H9 (cell line): Measurements from ENCODE around the gene KCNMA1. TPM values are rescaled to one million over a fixed set of nuclear protein-coding genes. Genes with fewer than 3 reads are reported as not detected.

Source experiments
- DNase-seq: peaks from one replicate; pipeline ENCODE4 v3.0.0-alpha.2; 2017
- H2AFZ ChIP-seq: one replicate; pipeline ENCODE4 v1.6.1; 2013; ENCODE audit warnings: mild to moderate bottlenecking, low read length, control low read depth, moderate library complexity
- H2AK5ac ChIP-seq: 2 replicates; pipeline ENCODE4 v1.6.1; 2013; ENCODE audit warnings: low read length, control low read depth, mixed read lengths; ENCODE audit not compliant: insufficient read length
- H2BK120ac ChIP-seq: one replicate; pipeline ENCODE4 v1.6.1; 2013; ENCODE audit warnings: low read depth, mild to moderate bottlenecking, low read length, control low read depth, inconsistent platforms; ENCODE audit not compliant: poor library complexity, severe bottlenecking
- H2BK12ac ChIP-seq: 2 replicates; pipeline ENCODE4 v1.6.1; 2013; ENCODE audit warnings: low read length, control low read depth, mixed read lengths, low read depth; ENCODE audit not compliant: insufficient read length
- H2BK15ac ChIP-seq: 2 replicates; pipeline ENCODE4 v1.6.1; 2013; ENCODE audit warnings: low read depth, low read length, control low read depth
- H2BK20ac ChIP-seq: one replicate; pipeline ENCODE4 v1.6.1; 2013; ENCODE audit warnings: low read depth, mild to moderate bottlenecking, low read length, control low read depth, inconsistent platforms; ENCODE audit not compliant: poor library complexity, severe bottlenecking
- H2BK5ac ChIP-seq: 2 replicates; pipeline ENCODE4 v1.6.1; 2013; ENCODE audit warnings: low read length, control low read depth, mixed read lengths; ENCODE audit not compliant: insufficient read length
- H3K14ac ChIP-seq: 2 replicates; pipeline ENCODE4 v1.6.1; 2013; ENCODE audit warnings: low read length, control low read depth; ENCODE audit not compliant: insufficient read depth
- H3K18ac ChIP-seq: 2 replicates; pipeline ENCODE4 v1.6.1; 2013; ENCODE audit warnings: low read depth, mild to moderate bottlenecking, mixed read lengths, low read length, control low read depth; ENCODE audit not compliant: insufficient read length
- H3K23ac ChIP-seq: 2 replicates; pipeline ENCODE4 v1.6.1; 2013; ENCODE audit warnings: low read length, control low read depth, mixed read lengths, low read depth; ENCODE audit not compliant: insufficient read length
- H3K23me2 ChIP-seq: 2 replicates; pipeline ENCODE4 v1.6.1; 2013; ENCODE audit warnings: low read depth, mild to moderate bottlenecking, mixed read lengths, low read length, control low read depth; ENCODE audit not compliant: insufficient read length, poor library complexity, severe bottlenecking
- H3K27ac ChIP-seq: 2 replicates; pipeline ENCODE4 v1.5.1; 2013; ENCODE audit warnings: low read length, control low read depth, mixed read lengths, low read depth; ENCODE audit not compliant: insufficient read length
- H3K27me3 ChIP-seq: 2 replicates; pipeline ENCODE4 v1.6.1; 2013; ENCODE audit warnings: low read length, control low read depth, inconsistent platforms; ENCODE audit not compliant: insufficient read depth
- H3K4ac ChIP-seq: 2 replicates; pipeline ENCODE4 v1.6.1; 2013; ENCODE audit warnings: low read depth, mild to moderate bottlenecking, control low read depth, inconsistent platforms, low read length, moderate library complexity
- H3K4me1 ChIP-seq: 2 replicates; pipeline ENCODE4 v1.6.1; 2013; ENCODE audit warnings: low read length, control low read depth, inconsistent platforms; ENCODE audit not compliant: insufficient read depth
- H3K4me2 ChIP-seq: 2 replicates; pipeline ENCODE4 v1.6.1; 2013; ENCODE audit warnings: low read length, control low read depth, mixed read lengths; ENCODE audit not compliant: insufficient read length, insufficient read depth
- H3K56ac ChIP-seq: 2 replicates; pipeline ENCODE4 v1.6.1; 2013; ENCODE audit warnings: low read depth, mild to moderate bottlenecking, mixed read lengths, low read length, control low read depth; ENCODE audit not compliant: insufficient read length
- H3K79me1 ChIP-seq: 2 replicates; pipeline ENCODE4 v1.6.1; 2013; ENCODE audit warnings: low read depth, mild to moderate bottlenecking, moderate library complexity, low read length, control low read depth, inconsistent platforms; ENCODE audit not compliant: insufficient read depth, poor library complexity, severe bottlenecking
- H3K79me2 ChIP-seq: 2 replicates; pipeline ENCODE4 v1.6.1; 2013; ENCODE audit warnings: low read length, control low read depth, inconsistent platforms; ENCODE audit not compliant: insufficient read depth
- H3K9ac ChIP-seq: 2 replicates; pipeline ENCODE4 v1.6.1; 2013; ENCODE audit warnings: low read length, control low read depth, mixed read lengths; ENCODE audit not compliant: insufficient read length; ENCODE audit errors: extremely low read depth
- H3K9me3 ChIP-seq: one replicate; pipeline ENCODE4 v1.6.1; 2013; ENCODE audit warnings: low read depth, low read length, inconsistent platforms; ENCODE audit not compliant: control insufficient read depth
- H3T11ph ChIP-seq: one replicate; pipeline ENCODE4 v1.6.1; 2013; ENCODE audit warnings: mild to moderate bottlenecking, low read length, control low read depth, inconsistent platforms
- H4K20me1 ChIP-seq: one replicate; pipeline ENCODE4 v1.6.1; 2013; ENCODE audit not compliant: control insufficient read depth, insufficient read length, insufficient read depth
- H4K5ac ChIP-seq: 2 replicates; pipeline ENCODE4 v1.6.1; 2013; ENCODE audit warnings: low read depth, mild to moderate bottlenecking, mixed read lengths, low read length, control low read depth; ENCODE audit not compliant: insufficient read length
- H4K8ac ChIP-seq: replicated peaks from 2 replicates; pipeline ENCODE4 v1.6.1; 2013; ENCODE audit warnings: low read length, control low read depth, mixed read lengths, low read depth; ENCODE audit not compliant: insufficient read length
- H4K91ac ChIP-seq: 2 replicates; pipeline ENCODE4 v1.6.1; 2013; ENCODE audit warnings: low read depth, mild to moderate bottlenecking, moderate library complexity, mixed read lengths, low read length, control low read depth; ENCODE audit not compliant: insufficient read length
- H3K27ac Mint-ChIP-seq, 3 experiments: 2 replicates in 2 of 3; 3 replicates in 1 of 3; pipeline ENCODE4 v1.8.0; 2020 to 2021; ENCODE audit warnings: mixed read lengths in 3 of 3, mild to moderate bottlenecking in 1 of 3, moderate library complexity in 1 of 3
- H3K27me3 Mint-ChIP-seq: 2 replicates; pipeline ENCODE4 v1.8.0; 2021; ENCODE audit warnings: low read depth, mild to moderate bottlenecking, moderate library complexity, mixed read lengths
- H3K36me3 Mint-ChIP-seq, 3 experiments: 2 replicates in 2 of 3; 3 replicates in 1 of 3; pipeline ENCODE4 v1.8.0; 2020 to 2021; ENCODE audit warnings: low read depth in 3 of 3, mixed read lengths in 3 of 3; ENCODE audit not compliant: insufficient read depth in 1 of 3
- H3K4me1 Mint-ChIP-seq, 2 experiments: 2 replicates each; pipeline ENCODE4 v1.8.0; 2020; ENCODE audit warnings: mixed read lengths in 2 of 2
- H3K4me3 Mint-ChIP-seq, 2 experiments: 2 replicates in 1 of 2; 3 replicates in 1 of 2; pipeline ENCODE4 v1.8.0; 2020 to 2021; ENCODE audit warnings: mild to moderate bottlenecking in 2 of 2, mixed read lengths in 2 of 2, moderate library complexity in 1 of 2
- H3K9me3 Mint-ChIP-seq, 2 experiments: 2 replicates in 1 of 2; 3 replicates in 1 of 2; pipeline ENCODE4 v1.8.0; 2020; ENCODE audit warnings: mild to moderate bottlenecking in 2 of 2, mixed read lengths in 2 of 2, moderate library complexity in 1 of 2
- WGBS: extraction: QIAGEN DNeasy Blood & Tissue Kit; methylation state at CpG from one replicate; pipeline ENCODE4 v1.1.7; 2013; ENCODE audit warnings: missing lambda C conversion rate, low lambda C conversion rate, mixed read lengths; ENCODE audit not compliant: insufficient read length; ENCODE audit errors: extremely low coverage; 5-methylcytosine and 5-hydroxymethylcytosine counted together
- total RNA-seq: library from RNA; stranded (reverse); gene quantifications from 2 replicates; pipeline ENCODE4 v1.2.1, GENCODE V29; 2021
- TF ChIP-seq, protein P1 (sequence below): fragments of 200-600 bp; sonication (generic); conservative IDR thresholded peaks from 3 replicates; pipeline ENCODE4 v1.8.0; 2021; ENCODE audit warnings: antibody characterized with exemption, mild to moderate bottlenecking

KCNMA1 gene
- total RNA-seq, 1 experiment from 2014 or later = 2.0 TPM

DNA sequence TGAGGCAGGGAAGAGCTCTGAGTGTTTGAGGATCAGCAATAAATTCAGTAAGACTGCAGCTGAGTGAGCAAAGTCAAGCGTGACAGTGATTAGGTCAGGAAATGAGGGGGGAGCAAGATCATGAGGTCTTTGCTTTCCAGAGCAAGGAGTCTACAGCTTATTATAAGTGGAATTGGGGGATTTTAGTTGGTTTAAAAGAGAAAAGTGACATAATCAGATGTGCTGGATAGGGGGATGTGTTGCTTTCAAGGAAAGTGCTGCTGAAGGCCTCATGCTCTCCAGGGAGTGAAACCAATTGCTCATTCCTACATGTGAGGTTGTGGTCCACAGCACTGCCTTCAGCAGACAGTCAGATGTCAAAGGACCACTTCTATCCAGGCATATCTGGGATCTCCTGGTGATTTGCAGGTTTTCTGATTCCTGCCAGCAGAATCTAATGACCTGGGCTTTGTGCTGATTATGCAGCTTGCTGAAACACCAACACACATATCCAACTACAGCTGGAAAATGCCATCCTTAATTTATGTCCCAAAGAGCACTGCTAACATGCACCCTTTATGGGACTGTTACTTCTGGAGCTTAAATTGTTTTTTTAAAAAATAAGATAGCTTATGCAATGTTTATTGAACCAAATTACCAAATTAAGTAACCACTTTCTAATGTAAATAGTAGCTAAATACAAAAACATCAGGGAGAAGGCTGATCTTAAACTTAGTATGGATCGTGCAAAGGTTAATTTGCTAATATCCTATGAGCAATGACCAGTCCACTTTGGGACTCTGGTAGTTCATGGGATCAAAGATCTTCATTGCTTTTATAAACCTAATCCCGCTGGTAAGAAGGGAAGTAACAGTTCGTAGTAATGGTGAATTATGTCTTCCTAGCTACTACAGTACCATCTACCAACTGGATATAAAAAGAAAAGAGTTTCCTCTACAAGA lies 607.6 kb downstream of the KCNMA1 start:
- Histone ChIP-seq H3K79me1 (no peaks in the 10 kb centered on the region), H2BK15ac (no peak overlapping the region), H3K27me3 (no peaks in the 10 kb centered on the region), H4K8ac (no peak overlapping the region), H3K9me3 (no peaks in the 10 kb centered on the region), H2BK20ac (no peak overlapping the region), H2BK120ac (no peak overlapping the region), H3K56ac (no peak overlapping the region), H2AK5ac (no peak overlapping the region), H3K23me2 (no peaks in the 10 kb centered on the region), H3K4ac (no peak overlapping the region), H3K23ac (no peak overlapping the region), H2BK5ac (no peak overlapping the region), H3K27ac (no peak overlapping the region), H3K4me2 (no peak overlapping the region), H2AFZ (no peak overlapping the region), H3K14ac (no peak overlapping the region), H3K18ac (no peak overlapping the region), H3K9ac (no peak overlapping the region), H2BK12ac (no peak overlapping the region), H3K4me1 (no peaks in the 10 kb centered on the region), H3T11ph (no peak overlapping the region), H4K91ac (no peak overlapping the region), H3K79me2 (no peaks in the 10 kb centered on the region), H4K5ac (no peak overlapping the region), H4K20me1 (peaks cover 3% of the 10 kb centered on the region)
- TF ChIP-seq, protein P1, sequence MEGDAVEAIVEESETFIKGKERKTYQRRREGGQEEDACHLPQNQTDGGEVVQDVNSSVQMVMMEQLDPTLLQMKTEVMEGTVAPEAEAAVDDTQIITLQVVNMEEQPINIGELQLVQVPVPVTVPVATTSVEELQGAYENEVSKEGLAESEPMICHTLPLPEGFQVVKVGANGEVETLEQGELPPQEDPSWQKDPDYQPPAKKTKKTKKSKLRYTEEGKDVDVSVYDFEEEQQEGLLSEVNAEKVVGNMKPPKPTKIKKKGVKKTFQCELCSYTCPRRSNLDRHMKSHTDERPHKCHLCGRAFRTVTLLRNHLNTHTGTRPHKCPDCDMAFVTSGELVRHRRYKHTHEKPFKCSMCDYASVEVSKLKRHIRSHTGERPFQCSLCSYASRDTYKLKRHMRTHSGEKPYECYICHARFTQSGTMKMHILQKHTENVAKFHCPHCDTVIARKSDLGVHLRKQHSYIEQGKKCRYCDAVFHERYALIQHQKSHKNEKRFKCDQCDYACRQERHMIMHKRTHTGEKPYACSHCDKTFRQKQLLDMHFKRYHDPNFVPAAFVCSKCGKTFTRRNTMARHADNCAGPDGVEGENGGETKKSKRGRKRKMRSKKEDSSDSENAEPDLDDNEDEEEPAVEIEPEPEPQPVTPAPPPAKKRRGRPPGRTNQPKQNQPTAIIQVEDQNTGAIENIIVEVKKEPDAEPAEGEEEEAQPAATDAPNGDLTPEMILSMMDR = no peak
- H3K4me1 Mint-ChIP-seq = no peaks in the 10 kb centered on the region
- no peak overlapping the region for H3K4me3 Mint-ChIP-seq
- no peak for DNase-seq
- peaks cover 8% of the 10 kb centered on the region for H3K27me3 Mint-ChIP-seq
- H3K27ac Mint-ChIP-seq = no peak overlapping the region; a peak in 1 of 7 replicates
- no peaks in the 10 kb centered on the region for H3K36me3 Mint-ChIP-seq
- H3K9me3 Mint-ChIP-seq = no peaks in the 10 kb centered on the region
- no CpG with 5 or more reads among the region's 4 CpGs for WGBS
